ENCODE results near the gene FAM53B.

The FAM53B gene

DNA sequence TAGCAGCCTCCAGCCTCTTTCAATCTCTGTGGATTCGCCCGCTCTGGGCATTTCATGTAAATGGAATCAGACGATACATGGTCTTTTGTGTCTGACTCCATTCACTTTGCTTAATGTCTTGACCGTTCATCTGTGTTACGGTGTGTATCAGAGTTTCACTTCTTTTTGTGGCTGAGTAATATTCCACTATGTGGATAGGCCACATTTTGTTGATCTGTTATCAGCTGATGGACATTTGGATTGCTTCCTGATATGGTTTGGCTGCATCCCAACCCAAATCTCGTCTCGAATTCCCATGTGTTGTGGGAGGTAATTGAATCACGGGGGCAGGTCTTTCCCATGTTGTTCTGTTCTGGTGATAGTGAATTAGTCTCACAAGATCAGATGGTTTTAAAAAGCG is 173.5 kb downstream of the FAM53B start:
- no peak for DNase-seq

DNA sequence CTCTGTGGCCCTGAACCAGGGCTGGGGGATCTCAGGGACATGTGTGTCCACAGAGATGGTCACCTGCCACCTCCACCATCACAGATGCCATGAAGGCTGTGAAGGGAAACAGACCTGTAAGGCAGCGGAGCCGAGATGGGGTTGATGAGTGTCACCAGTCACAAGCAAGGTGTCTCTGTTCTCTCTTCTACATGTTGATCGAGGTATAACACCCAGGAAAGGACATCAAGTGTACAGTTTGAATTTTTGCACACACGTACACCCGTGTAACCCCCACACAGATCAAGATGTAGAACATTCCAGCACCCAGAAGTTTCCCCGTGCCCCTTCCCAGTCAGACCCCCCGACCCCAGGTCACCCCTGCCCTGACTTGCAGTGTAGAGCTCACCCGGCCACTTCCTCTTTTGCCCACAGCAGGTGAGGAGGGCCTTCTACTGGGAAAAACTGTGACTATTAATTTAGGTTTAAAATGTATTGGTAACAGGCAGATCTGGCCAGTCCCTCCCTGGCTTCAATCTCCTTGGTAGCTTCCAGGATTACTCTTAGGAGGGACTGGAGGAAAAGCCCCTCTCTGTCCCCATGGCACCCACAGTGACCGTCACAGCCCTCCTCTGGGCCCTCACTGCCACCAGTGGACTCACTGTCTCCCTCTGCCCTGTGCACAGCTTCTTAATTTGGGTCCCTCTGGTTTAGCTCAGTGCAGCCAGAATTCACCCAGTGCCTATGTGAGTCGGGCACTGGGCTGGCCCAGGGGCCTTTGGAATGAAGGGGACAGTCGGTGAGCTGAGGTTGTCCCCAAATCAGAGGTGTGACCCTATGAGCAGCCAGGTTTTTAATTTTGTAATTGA is 174.3 kb downstream of the FAM53B start:
- DNase-seq, result no peak
